Glutamatergic neuron (in vitro differentiated cells): Measurements from ENCODE around the gene CERS5. TPM values are rescaled to one million over a fixed set of nuclear protein-coding genes. Genes with fewer than 3 reads are reported as not detected.

Source experiments
- DNase-seq: peaks from one replicate; pipeline ENCODE4 v3.0.0; 2022
- H3K27ac Mint-ChIP-seq: one replicate; pipeline ENCODE4 v1.8.0; 2020; ENCODE audit warnings: mild to moderate bottlenecking, mixed read lengths, inconsistent platforms; ENCODE audit not compliant: unreplicated experiment
- H3K27me3 Mint-ChIP-seq: one replicate; pipeline ENCODE4 v1.8.0; 2020; ENCODE audit warnings: mild to moderate bottlenecking, moderate library complexity, mixed read lengths, inconsistent platforms; ENCODE audit not compliant: unreplicated experiment
- H3K36me3 Mint-ChIP-seq: one replicate; pipeline ENCODE4 v1.8.0; 2020; ENCODE audit warnings: mild to moderate bottlenecking, mixed read lengths, inconsistent platforms; ENCODE audit not compliant: unreplicated experiment
- H3K4me1 Mint-ChIP-seq: one replicate; pipeline ENCODE4 v1.8.0; 2020; ENCODE audit warnings: mild to moderate bottlenecking, low read depth, mixed read lengths, inconsistent platforms; ENCODE audit not compliant: unreplicated experiment
- H3K4me3 Mint-ChIP-seq: one replicate; pipeline ENCODE4 v1.8.0; 2020; ENCODE audit warnings: mild to moderate bottlenecking, mixed read lengths, inconsistent platforms; ENCODE audit not compliant: unreplicated experiment
- H3K9me3 Mint-ChIP-seq: one replicate; pipeline ENCODE4 v1.8.0; 2020; ENCODE audit warnings: mild to moderate bottlenecking, moderate library complexity, mixed read lengths, inconsistent platforms; ENCODE audit not compliant: unreplicated experiment
- CTCF ChIP-seq: fragments of 200-600 bp; sonication (generic); IDR thresholded peaks from one replicate; pipeline ENCODE4 v1.5.0; 2021; ENCODE audit not compliant: partially characterized antibody, unreplicated experiment
- total RNA-seq: library from RNA; stranded (reverse); fragmentation: NEBNext Ultra II Directional; extraction: Animal tissue kit (Norgen Biotek cat#: 25700); gene quantifications from one replicate; pipeline ENCODE4 v1.2.1, GENCODE V29; 2021; ENCODE audit not compliant: unreplicated experiment

The CERS5 gene
- total RNA-seq, 1 donor from 2014 or later: 125 TPM

GRCh38 chr12:50117057-50117622, 50.0 kb downstream of the CERS5 start:
- no peak for TF ChIP-seq CTCF
- Mint-ChIP-seq H3K36me3 (no peaks in the 10 kb centered on the region), H3K4me3 (no peak overlapping the region), H3K27me3 (peaks cover 8% of the 10 kb centered on the region), H3K4me1 (no peaks in the 10 kb centered on the region), H3K27ac (no peak overlapping the region), H3K9me3 (peaks cover 4% of the 10 kb centered on the region)
- DNase-seq: no peak

- no peak for DNase-seq
- Mint-ChIP-seq H3K27me3 (peaks cover 5% of the 10 kb centered on the region), H3K4me1 (peaks cover 9% of the 10 kb centered on the region), H3K9me3 (peaks cover 4% of the 10 kb centered on the region), H3K27ac (peak overlapping the region; percentile 91), H3K4me3 (peak overlapping the region; percentile 99), H3K36me3 (no peaks in the 10 kb centered on the region)
- TF ChIP-seq CTCF: no peak
Observed at GRCh38 chr12:50112456-50113218, 54.5 kb downstream of the CERS5 start.

- no peak for TF ChIP-seq CTCF
- Mint-ChIP-seq H3K4me3 (peak within 1 kb of the TSS; percentile 99), H3K36me3 (no peaks in the 10 kb centered on the region), H3K27ac (peak within 1 kb of the TSS; percentile 91), H3K9me3 (peaks cover 4% of the 10 kb centered on the region), H3K27me3 (peaks cover 5% of the 10 kb centered on the region), H3K4me1 (peaks cover 9% of the 10 kb centered on the region)
- DNase-seq: peak; percentile 98
Observed at GRCh38 chr12:50111693-50112455, 55.3 kb downstream of the CERS5 start, which contains the start of gene COX14. Gene COX14, plus strand, starts transcription at chr12:50112236. Its CDS starts 7,808 bp downstream, at chr12:50120044.

- H3K9me3 Mint-ChIP-seq: peaks cover 4% of the 10 kb centered on the region
- peaks cover 5% of the 10 kb centered on the region for H3K27me3 Mint-ChIP-seq
- peak; percentile 87 for TF ChIP-seq CTCF
- peak overlapping the region; percentile 84 for H3K27ac Mint-ChIP-seq
- H3K36me3 Mint-ChIP-seq: no peaks in the 10 kb centered on the region
- peaks cover 9% of the 10 kb centered on the region for H3K4me1 Mint-ChIP-seq
- peak overlapping the region; percentile 99 for H3K4me3 Mint-ChIP-seq
- DNase-seq: no peak
Observed at GRCh38 chr12:50111395-50111692, 55.8 kb downstream of the CERS5 start.
